ENCODE measurements around the gene RASSF5.

DNA sequence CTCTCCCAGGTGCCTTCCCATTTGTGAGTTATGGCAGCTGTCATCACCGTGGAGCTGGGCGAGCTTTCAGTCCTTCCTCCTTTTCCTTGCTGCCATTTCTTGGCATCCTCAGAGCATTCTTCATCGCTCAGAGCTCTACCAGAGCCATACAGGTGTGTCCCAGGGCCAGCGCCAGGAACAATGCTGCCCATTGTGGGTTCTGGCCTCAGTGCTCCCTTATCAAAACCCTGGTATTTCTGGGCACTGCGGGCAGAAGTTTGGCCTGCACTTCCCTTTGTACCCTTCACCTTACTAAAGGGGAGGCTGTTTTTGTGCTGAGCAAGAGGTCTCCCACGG is 28.5 kb downstream of the RASSF5 start:
- TF ChIP-seq POLR2A (IDR thresholded peaks at IDR 0.05; ENCODE audit: low read depth, low read length) (no peak), POU2F2 (IDR thresholded peaks at IDR 0.05; ENCODE audit: low read depth, low read length) (no peak)

All from GM12891 (cell line).